Prostate gland (tissue), 2 donors: Measurements from ENCODE around the gene ANO2. TPM values are rescaled to one million over a fixed set of nuclear protein-coding genes. Genes with fewer than 3 reads are reported as not detected.

ENCODE experiments used
- DNase-seq: peaks from one replicate; pipeline ENCODE4 v3.0.0-alpha.2; 2019; ENCODE audit warnings: low spot score
- H3K27ac ChIP-seq, 2 donors: fragments of 200-600 bp; sonication (generic); 2 replicates each; pipeline ENCODE4 v1.5.1; 2017 to 2019
- H3K27me3 ChIP-seq: fragments of 200-600 bp; sonication (generic); replicated peaks from 2 replicates; pipeline ENCODE4 v1.5.1; 2019; ENCODE audit not compliant: insufficient read depth
- H3K36me3 ChIP-seq, 2 donors: fragments of 200-600 bp; sonication (generic); 1 replicate in 1 of 2; 2 replicates in 1 of 2; pipeline versions ENCODE4 v1.5.1 to v1.8.1; 2017 to 2019
- H3K4me1 ChIP-seq: fragments of 200-600 bp; sonication (generic); replicated peaks from 2 replicates; pipeline ENCODE4 v1.5.1; 2019
- H3K4me3 ChIP-seq, 2 donors: fragments of 200-600 bp; sonication (generic); 2 replicates each; pipeline ENCODE4 v1.5.1; 2017 to 2019
- H3K9me3 ChIP-seq: fragments of 200-600 bp; sonication (generic); 2 replicates; pipeline ENCODE4 v1.5.1; 2017
- CTCF ChIP-seq, 4 experiments: fragments of 200-600 bp in 2 of 4; fragments of 450-650 bp in 2 of 4; sonication (generic) in 2 of 4; IDR thresholded peaks; 1 replicate in 3 of 4; 2 replicates in 1 of 4; pipeline ENCODE4 v1.5.1; 2016 to 2019; ENCODE audit warnings: antibody characterized with exemption in 4 of 4, mild to moderate bottlenecking in 2 of 4, moderate library complexity in 2 of 4
- POLR2A ChIP-seq: fragments of 450-650 bp; IDR thresholded peaks from one replicate; pipeline ENCODE4 v1.6.1; 2016; ENCODE audit warnings: antibody characterized with exemption, mild to moderate bottlenecking
- POLR2AphosphoS5 ChIP-seq: sonication (generic); formaldehyde crosslinking; IDR thresholded peaks from one replicate; pipeline ENCODE4 v1.6.1; 2017; ENCODE audit warnings: antibody characterized with exemption
- WGBS: methylation state at CpG from one replicate; pipeline ENCODE4 v1.1.5; 2018; 5-methylcytosine and 5-hydroxymethylcytosine counted together
- intact Hi-C: fragments of 100-400 bp; cut with DNase I; formaldehyde crosslinking; loops from one replicate; pipeline ENCODE4 v1.14.2; 2022
- total RNA-seq, 2 donors: library from RNA; depleted of rRNA; stranded (reverse); fragments of >200 nt; gene quantifications; one replicate each; pipeline ENCODE4 v1.1.0, GENCODE V29; 2016

The ANO2 gene
- total RNA-seq, 2 donors from 2014 or later: 0.64 to 7.0 TPM

GRCh38 chr12:5636907-5637306 is 308.2 kb downstream of the ANO2 start:
- intact Hi-C loops: no loop called here
- no peaks in the 10 kb centered on the region for H3K4me1 ChIP-seq
- H3K27ac ChIP-seq: no peak overlapping the region
- no peak for DNase-seq
- H3K27me3 ChIP-seq: no peaks in the 10 kb centered on the region
- TF ChIP-seq POLR2AphosphoS5: no peak
- no peak for TF ChIP-seq CTCF (IDR thresholded peaks at IDR 0.05)
- H3K4me3 ChIP-seq: no peak overlapping the region
- H3K9me3 ChIP-seq: no peaks in the 10 kb centered on the region
- WGBS: 88% methylated on average over 4 of the region's 4 CpGs
- no peaks in the 10 kb centered on the region for H3K36me3 ChIP-seq

- H3K4me1 ChIP-seq: no peaks in the 10 kb centered on the region
- no peak for DNase-seq
- 34% methylated on average over 3 of the region's 3 CpGs for WGBS
- H3K36me3 ChIP-seq: no peaks in the 10 kb centered on the region
- H3K27me3 ChIP-seq: no peaks in the 10 kb centered on the region
- no peak for TF ChIP-seq CTCF (IDR thresholded peaks at IDR 0.05)
- TF ChIP-seq POLR2A: no peak
- TF ChIP-seq POLR2AphosphoS5: no peak
- no peaks in the 10 kb centered on the region for H3K9me3 ChIP-seq
- H3K4me3 ChIP-seq: no peak overlapping the region
- intact Hi-C loops: no loop called here
- no peak overlapping the region for H3K27ac ChIP-seq
Measured at GRCh38 chr12:5633106-5633505, 312.0 kb downstream of the ANO2 start.

DNA sequence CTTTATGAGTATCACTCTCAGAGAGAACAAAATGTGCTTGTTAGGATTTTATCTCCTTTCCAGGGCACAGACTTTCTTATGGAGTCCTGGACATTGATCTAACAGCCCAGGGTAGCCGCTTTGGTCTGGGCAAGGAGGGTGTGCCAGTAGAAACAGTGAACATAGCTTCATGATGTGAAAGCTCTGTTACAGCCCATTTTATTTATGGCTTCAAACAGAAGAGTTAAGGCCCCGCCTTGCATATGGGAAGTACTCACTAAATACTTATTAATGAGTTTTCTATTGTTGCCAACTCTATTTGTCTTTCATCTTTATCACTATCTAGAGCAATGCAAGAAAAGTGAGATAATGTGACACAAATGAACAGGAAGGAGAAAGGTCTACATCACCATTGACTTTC is 312.6 kb downstream of the ANO2 start:
- Histone ChIP-seq H3K9me3 (no peaks in the 10 kb centered on the region), H3K4me1 (no peaks in the 10 kb centered on the region), H3K27ac (no peak overlapping the region), H3K27me3 (no peaks in the 10 kb centered on the region), H3K36me3 (no peaks in the 10 kb centered on the region), H3K4me3 (no peak overlapping the region)
- WGBS: 80% methylated on average over 2 of the region's 2 CpGs
- intact Hi-C loops: no loop called here
- no peak for DNase-seq
- TF ChIP-seq POLR2AphosphoS5: no peak
- no peak for TF ChIP-seq CTCF (IDR thresholded peaks at IDR 0.05)
- no peak for TF ChIP-seq POLR2A

DNA sequence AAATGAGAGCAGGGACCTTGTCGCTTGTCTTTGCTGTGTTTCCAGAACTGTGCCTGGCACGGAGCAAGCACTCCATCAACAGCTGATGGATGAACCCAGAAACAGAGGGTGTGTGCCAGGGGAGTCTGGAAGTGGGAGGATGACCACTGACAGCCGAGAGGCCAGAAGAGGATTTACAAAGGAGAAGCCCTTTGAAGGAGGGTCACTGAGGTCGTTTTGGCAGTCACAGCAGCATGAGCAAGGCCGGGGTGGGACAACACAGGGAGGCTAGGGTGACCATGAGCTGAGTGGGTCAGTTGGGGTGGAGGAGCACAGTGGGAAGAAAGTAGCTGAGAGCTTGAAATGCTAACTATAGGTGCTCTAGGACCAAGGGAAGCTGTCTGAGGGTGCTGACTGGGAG is 313.6 kb downstream of the ANO2 start:
- Histone ChIP-seq H3K27ac (no peak overlapping the region), H3K4me1 (no peaks in the 10 kb centered on the region), H3K9me3 (no peaks in the 10 kb centered on the region), H3K27me3 (no peaks in the 10 kb centered on the region), H3K36me3 (no peaks in the 10 kb centered on the region), H3K4me3 (no peak overlapping the region)
- TF ChIP-seq POLR2A: no peak
- TF ChIP-seq POLR2AphosphoS5: no peak
- no peak for TF ChIP-seq CTCF (IDR thresholded peaks at IDR 0.05)
- DNase-seq: no peak
- intact Hi-C loops: no loop called here
- WGBS: 86% methylated on average over 5 of the region's 5 CpGs

- DNase-seq: no peak
- intact Hi-C loops: no loop called here
- Histone ChIP-seq H3K27ac (no peak overlapping the region), H3K36me3 (no peaks in the 10 kb centered on the region), H3K27me3 (no peaks in the 10 kb centered on the region), H3K9me3 (no peaks in the 10 kb centered on the region), H3K4me3 (no peak overlapping the region), H3K4me1 (no peaks in the 10 kb centered on the region)
- WGBS: 88% methylated on average over 4 of the region's 4 CpGs
- TF ChIP-seq CTCF (IDR thresholded peaks at IDR 0.05) (no peak), POLR2A (no peak), POLR2AphosphoS5 (no peak)
Measured at GRCh38 chr12:5630726-5631125, 314.3 kb downstream of the ANO2 start.
